Measurements from ENCODE around the gene NFKB2.
A peak's percentile ranks its signal among the peaks of the same experiment; 100 is the strongest.

NFKB2 gene

DNA sequence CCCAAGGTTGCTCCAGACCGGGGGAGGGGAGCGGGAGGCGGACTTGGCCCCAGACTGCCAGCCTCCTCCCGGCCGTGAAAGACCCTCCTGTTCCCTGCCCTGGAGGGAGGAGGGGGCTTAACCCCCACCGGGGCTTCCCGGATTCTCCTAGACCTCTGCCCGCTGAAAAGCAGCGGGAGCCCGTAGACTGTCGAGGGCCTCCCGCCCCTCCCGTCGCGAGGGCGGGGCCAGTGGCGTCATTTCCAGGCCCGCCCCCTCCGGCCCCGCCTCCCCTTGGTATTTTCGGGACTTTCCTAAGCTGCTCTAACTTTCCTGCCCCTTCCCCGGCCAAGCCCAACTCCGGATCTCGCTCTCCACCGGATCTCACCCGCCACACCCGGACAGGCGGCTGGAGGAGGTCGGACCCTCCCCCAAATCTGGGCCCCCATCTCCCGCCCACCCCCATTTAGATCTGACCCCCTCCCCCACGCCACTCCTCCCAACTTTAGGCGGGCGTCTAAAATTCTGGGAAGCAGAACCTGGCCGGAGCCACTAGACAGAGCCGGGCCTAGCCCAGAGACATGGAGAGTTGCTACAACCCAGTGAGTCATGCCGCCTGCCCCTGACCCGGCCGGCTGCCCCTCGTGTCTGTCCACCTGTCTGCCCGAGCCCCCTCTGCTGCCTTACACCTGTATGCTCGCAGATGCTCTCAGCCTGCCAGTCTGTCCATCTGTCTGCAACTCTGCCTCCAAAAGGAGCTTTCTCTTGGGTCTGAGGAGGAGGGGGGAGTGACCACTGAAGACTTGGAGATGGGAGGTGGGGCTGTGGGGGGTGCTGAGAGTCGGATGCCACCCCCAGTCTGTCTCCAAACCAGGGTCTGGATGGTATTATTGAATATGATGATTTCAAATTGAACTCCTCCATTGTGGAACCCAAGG is at the start of gene NFKB2:
TSS of gene NFKB2 (plus strand) at position 306 of the 917 bp plus-strand sequence. CDS start at position 561, 255 bp downstream.
- DNase-seq: peak; percentile 95 to 96

- peak; percentile 36 to 48 for DNase-seq
Observed at GRCh38 chr10:102347236-102347828, 48.2 kb upstream of the NFKB2 start.

GRCh38 chr10:102352066-102352715 is 43.3 kb upstream of the NFKB2 start:
- peak; percentile 81 to 82 for DNase-seq

DNA sequence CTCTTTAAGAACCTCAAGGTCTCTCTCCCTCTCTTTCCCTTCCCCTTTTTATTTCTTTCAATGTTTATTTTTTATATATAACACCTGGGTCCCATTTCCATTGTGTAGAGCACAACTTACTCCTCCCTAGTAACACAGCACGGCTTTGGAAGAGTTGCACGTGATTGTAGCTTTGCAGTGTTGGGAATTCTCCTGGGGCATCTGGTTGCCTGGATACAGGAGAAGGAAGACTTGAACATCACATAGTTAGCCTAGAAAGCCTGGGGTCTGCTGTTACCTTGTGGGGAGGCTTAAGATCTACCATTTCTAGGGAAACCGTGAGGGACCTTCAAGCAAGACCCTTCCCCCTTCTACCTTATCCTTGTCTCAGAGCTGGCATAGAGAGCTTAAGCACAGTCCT is 41.1 kb upstream of the NFKB2 start:
- no peak for DNase-seq

DNA sequence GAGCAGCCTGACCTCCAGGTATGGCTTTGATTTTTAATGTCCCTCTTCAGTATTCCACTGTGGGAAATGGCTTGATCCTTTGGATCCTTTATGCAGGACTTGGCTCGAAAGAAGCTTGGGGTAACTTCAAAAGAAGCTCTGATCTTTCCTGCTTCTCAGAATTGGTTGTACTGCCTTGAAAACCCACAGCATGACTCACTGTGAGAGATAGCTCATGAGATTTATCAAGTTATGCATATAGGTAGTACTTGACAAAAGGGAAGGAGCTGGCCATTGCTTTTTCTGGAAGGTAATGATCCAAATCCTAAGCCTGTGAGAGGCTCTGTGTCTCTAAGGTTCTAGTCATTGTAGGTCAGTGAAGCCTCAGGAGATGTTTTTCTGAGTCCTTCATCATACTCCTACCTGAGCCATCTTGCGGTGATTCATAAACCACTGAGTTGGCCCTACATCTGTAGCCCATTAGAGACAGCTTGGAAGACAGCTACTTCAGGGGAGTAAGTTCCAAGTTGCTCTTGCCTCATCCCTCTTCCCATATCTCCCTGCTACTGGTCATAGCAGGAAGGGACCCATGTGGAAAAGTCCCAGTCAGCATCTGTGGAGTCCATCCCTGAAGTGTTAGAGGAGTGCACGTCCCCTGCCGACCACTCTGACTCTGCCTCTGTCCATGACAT is 36.7 kb upstream of the NFKB2 start:
- DNase-seq: no peak

- no peak for DNase-seq
Observed at GRCh38 chr10:102367441-102367840, 28.1 kb upstream of the NFKB2 start.

- DNase-seq: no peak
Observed at GRCh38 chr10:102368077-102368476, 27.4 kb upstream of the NFKB2 start.

- no peak for DNase-seq
Observed at GRCh38 chr10:102371295-102371694, 24.2 kb upstream of the NFKB2 start.

DNA sequence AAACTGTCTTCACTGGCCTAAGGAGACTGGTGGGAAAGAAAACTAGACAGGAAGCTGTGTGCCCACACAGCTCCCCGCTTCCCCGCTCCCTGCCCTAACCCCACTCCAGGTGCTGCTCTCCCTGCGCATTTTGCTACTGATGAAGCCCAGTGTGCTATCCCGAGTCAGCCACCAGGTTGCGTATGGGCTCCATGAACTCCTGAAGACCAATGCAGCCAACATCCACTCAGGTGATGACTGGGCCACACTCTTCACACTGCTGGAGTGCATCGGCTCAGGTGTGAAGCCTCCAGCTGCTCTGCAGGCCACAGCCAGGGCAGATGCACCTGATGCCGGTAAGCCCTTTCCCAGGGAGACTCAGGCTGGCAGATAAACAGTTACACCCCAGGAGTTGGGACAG is 20.3 kb upstream of the NFKB2 start:
- DNase-seq: no peak

DNA sequence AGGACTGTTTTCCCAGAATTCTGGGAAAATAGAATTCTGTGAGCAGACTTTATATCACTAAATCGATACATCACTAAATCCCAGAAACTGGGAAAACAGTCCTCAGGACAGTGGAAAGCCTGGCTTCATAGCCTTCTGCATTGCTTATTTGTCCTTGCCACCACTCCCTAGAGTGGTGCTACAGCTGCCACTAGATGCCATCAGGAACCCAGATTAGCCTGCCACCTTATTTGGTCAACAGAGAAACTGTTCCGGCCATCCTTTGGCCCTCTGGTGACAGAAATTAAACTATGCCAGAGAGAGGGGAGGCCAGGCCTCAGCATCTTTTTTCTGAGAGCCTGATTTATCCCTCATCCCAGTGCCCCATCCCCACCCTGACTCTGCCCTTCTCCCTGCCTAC is 19.6 kb upstream of the NFKB2 start:
- DNase-seq: no peak

DNA sequence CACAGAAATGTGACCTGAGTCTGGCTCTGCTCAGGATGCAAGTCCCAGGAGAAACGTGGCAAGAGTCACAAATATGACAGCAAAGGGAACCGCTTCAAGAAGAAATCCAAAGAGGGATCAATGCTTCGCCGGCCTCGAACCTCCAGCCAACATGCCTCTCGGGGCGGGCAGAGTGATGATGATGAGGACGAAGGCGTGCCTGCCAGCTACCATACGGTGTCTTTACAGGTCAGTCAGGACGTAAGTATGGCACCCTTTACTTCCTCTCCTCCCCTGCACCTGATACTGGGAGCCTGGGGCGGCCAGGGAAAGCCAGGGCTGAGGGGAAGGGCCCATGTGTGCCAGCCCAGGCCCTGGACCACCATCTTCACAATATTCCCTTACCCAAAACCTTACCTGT is 18.6 kb upstream of the NFKB2 start:
- no peak for DNase-seq

DNA sequence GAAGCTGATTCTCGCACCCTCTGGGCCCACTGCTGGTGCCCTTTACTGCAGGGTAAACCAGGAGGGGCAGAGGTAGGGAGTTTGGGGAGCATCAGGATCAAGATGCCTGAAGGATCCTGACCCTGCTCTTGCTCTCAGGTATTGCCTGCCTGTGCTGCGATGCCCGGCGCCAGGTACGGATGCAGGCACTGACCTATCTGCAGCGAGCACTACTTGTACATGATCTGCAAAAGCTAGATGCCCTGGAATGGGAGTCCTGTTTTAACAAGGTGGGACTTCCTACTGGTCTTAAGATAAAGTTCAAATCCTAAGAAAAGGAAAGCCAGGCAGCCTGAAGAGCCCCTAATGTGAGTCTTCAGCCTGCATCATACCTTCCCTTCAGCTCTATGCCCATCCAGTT is 16.1 kb upstream of the NFKB2 start:
- no peak for DNase-seq

DNA sequence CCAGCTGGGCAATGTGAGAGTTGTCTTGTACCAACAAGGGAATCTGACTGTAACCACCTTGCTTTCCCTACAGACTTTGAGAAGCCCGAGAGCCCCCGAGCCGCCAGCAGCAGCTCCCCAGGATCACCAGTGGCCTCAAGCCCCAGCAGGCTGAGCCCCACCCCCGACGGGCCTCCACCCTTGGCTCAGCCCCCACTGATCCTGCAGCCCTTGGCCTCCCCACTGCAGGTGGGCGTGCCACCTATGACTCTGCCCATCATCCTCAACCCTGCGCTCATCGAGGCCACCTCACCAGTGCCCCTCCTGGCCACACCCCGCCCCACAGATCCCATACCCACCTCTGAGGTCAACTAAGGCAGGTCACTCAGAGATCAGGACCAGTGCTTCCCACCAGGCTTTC is 13.5 kb upstream of the NFKB2 start:
- no peak for DNase-seq

GRCh38 chr10:102382871-102383270 is 12.6 kb upstream of the NFKB2 start:
- DNase-seq: no peak

DNA sequence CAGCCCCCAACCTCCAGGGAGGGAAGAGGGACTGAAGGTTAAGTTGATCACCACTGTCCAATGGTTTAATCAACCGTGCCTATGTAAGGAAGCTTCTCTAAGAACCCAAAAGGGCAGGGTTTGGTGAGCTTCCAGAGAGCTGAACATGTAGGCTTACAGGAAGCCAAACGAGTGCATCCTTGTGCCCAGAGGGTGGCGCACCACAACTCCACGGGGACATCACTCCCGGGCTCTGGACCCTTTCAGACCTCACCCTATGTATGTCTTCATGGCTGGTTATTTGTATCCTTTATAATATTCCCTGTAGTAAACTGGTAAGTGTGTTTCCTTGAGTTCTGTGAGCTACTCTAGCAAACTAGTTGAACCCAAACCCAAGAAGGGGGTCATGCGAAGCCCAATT is 11.5 kb upstream of the NFKB2 start:
- DNase-seq: no peak

GRCh38 chr10:102384606-102385429 is 10.7 kb upstream of the NFKB2 start:
- DNase-seq: no peak

- DNase-seq: no peak
Observed at GRCh38 chr10:102389894-102390293, 5.6 kb upstream of the NFKB2 start.

GRCh38 chr10:102392306-102392705 is 3.2 kb upstream of the NFKB2 start:
- no peak for DNase-seq

GRCh38 chr10:102393411-102394078 is 2.0 kb upstream of the NFKB2 start:
- no peak for DNase-seq

DNA sequence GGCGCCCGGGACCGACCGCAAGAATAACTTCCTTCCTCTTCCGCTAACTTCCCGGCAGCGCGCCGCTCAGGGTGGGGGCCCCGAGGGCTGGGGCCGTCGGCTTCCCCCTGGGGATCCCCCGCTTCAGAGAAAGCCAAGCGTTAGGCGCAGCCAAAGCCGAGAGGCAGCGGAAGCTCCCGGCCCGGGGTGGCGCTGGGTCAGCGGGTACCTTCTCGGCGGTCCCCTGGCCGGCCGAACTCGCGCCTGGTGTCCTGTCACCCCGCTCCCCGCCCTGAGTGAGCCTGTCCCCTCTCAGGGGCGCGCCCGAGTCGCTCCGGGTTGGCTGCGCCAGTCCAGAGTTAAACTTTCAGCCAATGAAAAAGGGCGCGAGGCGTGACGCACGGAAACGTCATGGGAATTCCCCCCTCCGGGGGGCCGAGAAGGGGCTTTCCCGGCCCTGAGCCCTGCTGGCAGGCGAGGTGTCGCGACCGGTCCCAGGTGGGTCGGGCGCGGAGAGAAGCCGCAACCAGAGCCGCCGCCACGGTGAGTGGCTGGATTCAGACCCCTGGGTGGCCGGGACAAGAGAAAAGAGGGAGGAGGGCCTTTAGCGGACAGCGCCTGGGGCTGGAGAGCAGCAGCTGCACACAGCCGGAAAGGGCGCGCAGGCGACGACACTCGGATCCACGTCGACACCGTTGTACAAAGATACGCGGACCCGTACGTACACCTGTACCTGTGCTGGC is 1.3 kb upstream of the NFKB2 start:
- peak; percentile 99 for DNase-seq

DNA sequence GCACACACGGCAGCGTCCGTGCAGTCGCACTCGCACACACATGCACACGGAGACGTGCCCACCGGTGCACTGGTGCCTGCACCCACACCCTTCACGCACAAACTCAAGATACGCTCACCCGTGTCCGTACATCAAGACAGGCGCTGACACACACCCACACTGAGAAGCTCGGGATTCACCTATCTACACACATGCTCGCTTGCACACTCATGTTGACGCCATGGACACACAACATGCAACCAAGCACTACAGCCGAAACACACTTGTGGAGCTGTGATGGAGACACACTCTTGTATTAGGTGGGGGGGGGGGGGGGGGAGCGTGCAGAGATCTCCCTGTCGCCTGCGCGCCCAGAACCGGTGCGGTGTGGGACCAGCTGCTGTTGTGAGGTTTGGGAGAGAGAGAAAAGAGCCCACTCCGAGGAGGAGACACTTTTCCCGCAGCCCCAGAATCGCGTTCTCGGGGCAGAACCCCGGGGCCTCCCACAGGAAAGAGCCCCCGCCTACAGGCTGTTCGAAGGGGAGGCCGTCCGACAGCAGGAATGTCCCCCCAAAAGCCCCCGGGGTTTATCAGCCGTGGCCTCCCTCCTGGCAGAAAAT is 605 bp upstream of the NFKB2 start:
- DNase-seq: peak in 1 of 2 experiments; percentile 81

Data from activated T-cell treated with anti-CD3 and anti-CD28 coated beads, Interleukin-2, amount 50 U/mL, for 48 hours (primary cell).